ENCODE data around the gene LMOD2.

LMOD2 gene

DNA sequence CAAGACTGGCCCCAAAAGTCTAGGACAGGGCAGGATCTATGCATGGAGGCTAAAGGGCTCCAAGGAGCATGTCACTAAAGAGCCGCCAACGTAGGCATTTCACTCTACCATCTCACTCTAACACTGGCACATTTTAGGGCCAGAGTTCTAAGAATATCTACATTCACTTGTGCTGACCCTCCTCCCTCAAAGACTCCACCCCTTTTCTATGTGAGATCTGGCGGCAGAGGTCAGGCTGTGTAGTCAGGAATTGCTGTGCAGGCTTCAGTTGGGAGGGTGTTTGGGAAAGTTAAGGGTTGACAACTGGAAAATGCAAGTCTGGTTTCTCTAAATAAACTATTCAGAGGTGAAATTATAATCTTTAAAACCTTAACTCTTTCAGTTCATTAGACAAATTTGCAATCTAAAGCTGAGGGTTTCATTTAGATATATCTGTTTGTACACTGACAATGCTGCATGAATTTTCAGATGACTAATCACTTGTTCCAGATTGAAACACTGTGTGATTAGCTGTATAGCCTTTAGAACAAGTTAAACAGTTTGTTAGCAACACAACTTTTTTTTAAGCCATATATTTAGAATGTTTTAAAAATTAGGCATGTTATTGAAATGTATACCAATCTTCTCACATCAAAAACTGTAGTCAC lies 18.2 kb downstream of the LMOD2 start:
- peaks cover 31% of the 10 kb centered on the region for H3K4me1 ChIP-seq (ENCODE audit: insufficient read depth, poor library complexity, severe bottlenecking)
- H3K27ac ChIP-seq (ENCODE audit: poor library complexity, severe bottlenecking): peak overlapping the region; percentile 88
- H3K27me3 ChIP-seq (ENCODE audit: insufficient read depth, poor library complexity, severe bottlenecking): no peaks in the 10 kb centered on the region
- H3K36me3 ChIP-seq (ENCODE audit: low read depth): no peaks in the 10 kb centered on the region
- H3K9me3 ChIP-seq (ENCODE audit: severe bottlenecking): no peaks in the 10 kb centered on the region
- no peak overlapping the region for H3K4me3 ChIP-seq (ENCODE audit: severe bottlenecking)
- ATAC-seq (ENCODE audit: low read depth) (0 out of 3 replicates have a peak, but pooled peaks have one; percentile 27), DNase-seq (ENCODE audit: low spot score) (no peak)
- TF ChIP-seq, protein P1, sequence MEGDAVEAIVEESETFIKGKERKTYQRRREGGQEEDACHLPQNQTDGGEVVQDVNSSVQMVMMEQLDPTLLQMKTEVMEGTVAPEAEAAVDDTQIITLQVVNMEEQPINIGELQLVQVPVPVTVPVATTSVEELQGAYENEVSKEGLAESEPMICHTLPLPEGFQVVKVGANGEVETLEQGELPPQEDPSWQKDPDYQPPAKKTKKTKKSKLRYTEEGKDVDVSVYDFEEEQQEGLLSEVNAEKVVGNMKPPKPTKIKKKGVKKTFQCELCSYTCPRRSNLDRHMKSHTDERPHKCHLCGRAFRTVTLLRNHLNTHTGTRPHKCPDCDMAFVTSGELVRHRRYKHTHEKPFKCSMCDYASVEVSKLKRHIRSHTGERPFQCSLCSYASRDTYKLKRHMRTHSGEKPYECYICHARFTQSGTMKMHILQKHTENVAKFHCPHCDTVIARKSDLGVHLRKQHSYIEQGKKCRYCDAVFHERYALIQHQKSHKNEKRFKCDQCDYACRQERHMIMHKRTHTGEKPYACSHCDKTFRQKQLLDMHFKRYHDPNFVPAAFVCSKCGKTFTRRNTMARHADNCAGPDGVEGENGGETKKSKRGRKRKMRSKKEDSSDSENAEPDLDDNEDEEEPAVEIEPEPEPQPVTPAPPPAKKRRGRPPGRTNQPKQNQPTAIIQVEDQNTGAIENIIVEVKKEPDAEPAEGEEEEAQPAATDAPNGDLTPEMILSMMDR (IDR thresholded peaks at IDR 0.05; ENCODE audit: poor library complexity, severe bottlenecking): no peak

DNA sequence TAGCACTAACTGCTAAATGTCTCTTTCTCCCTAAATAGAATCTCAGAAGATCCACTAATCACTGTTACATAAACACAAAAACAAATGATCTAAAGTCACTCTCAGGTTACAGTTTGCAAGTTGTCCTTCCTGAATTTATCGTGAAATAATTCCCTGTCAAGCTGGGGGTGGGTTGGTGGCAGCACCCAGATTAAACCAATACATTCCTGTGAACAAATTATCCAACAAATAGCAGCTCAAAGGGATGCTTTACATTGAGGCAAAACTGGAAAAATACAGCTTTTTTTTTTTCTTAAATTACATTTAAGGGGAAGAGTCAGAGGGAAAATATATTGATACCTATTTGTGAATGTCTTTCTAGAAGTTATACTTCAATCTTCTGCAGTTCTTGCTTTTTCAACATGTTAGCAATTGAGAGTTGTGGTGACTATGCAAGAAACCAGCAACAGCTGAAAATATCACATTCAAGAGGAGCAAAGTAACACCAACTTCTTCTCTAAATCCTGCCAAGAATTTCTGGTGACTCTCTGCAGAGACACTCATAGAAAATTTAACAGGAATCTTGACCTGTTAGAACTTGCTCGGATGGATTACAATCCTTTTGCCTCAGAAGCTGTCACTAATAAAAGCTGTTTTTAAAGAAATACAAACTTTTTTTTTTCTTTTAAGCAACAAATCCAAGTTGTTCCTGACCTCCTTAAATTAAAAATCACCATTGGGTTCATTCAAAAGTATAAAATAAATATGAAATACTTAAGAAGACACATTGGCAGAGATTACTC lies 18.9 kb downstream of the LMOD2 start:
- TF ChIP-seq, protein P1 (IDR thresholded peaks at IDR 0.05; ENCODE audit: poor library complexity, severe bottlenecking): no peak
- H3K36me3 ChIP-seq (ENCODE audit: low read depth): peaks cover 3% of the 10 kb centered on the region
- peak; percentile 90 for ATAC-seq (ENCODE audit: low read depth)
- H3K4me3 ChIP-seq (ENCODE audit: severe bottlenecking): no peak overlapping the region
- DNase-seq (ENCODE audit: low spot score): no peak
- H3K4me1 ChIP-seq (ENCODE audit: insufficient read depth, poor library complexity, severe bottlenecking): peaks cover 31% of the 10 kb centered on the region
- no peaks in the 10 kb centered on the region for H3K9me3 ChIP-seq (ENCODE audit: severe bottlenecking)
- peak overlapping the region; percentile 88 for H3K27ac ChIP-seq (ENCODE audit: poor library complexity, severe bottlenecking)
- H3K27me3 ChIP-seq (ENCODE audit: insufficient read depth, poor library complexity, severe bottlenecking): no peaks in the 10 kb centered on the region

DNA sequence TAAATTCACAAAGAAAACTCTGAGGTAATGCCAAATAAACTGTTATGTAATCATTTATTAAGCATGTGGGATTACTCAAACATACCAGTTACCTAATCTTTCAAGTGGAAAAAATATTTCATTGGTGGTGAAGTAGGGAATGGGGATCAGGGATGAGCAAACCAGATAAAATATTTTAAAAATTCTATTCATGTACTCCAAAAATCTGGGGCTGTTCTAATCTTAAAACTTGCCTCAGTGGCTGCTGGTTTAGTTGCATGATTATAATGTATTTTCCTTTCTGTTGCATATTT lies 19.5 kb downstream of the LMOD2 start:
- H3K27me3 ChIP-seq (ENCODE audit: insufficient read depth, poor library complexity, severe bottlenecking): no peaks in the 10 kb centered on the region
- DNase-seq (ENCODE audit: low spot score) (no peak), ATAC-seq (ENCODE audit: low read depth) (peak; percentile 66)
- H3K36me3 ChIP-seq (ENCODE audit: low read depth): peaks cover 9% of the 10 kb centered on the region
- H3K4me3 ChIP-seq (ENCODE audit: severe bottlenecking): no peak overlapping the region
- H3K4me1 ChIP-seq (ENCODE audit: insufficient read depth, poor library complexity, severe bottlenecking): peaks cover 31% of the 10 kb centered on the region
- TF ChIP-seq, protein P1 (IDR thresholded peaks at IDR 0.05; ENCODE audit: poor library complexity, severe bottlenecking): no peak
- no peaks in the 10 kb centered on the region for H3K9me3 ChIP-seq (ENCODE audit: severe bottlenecking)
- peak overlapping the region; percentile 88 for H3K27ac ChIP-seq (ENCODE audit: poor library complexity, severe bottlenecking)

DNA sequence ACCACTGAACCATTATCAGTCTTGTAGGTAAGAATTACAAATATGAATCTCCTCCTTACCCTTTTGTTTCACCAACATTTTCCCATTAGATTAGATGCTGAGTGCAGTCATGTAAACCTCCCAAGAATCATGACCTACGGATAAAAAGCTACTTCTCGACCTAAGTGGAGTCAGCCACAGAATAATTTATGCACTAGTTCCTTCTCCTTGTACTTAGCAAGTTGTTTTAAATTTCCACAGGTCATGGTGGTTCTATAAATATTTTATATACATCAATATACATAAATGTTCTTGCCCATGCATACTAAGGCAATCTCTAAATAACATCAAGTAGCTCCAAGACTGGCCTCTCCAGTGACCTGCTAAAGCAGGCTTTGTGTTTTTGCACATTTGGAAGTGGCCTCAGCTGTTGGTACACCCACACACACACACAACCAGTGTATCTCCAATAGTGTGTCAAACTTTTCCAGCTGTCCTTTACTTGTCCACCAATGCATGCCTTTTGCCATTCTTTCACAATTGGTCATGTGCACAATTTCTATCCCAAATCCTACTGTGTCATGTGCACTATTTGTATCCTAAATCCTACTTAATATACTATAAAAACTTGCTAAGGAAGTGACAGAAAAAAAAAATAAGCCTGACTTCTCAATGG lies 21.5 kb downstream of the LMOD2 start:
- no peak for DNase-seq (ENCODE audit: low spot score)
- Histone ChIP-seq H3K9me3 (ENCODE audit: severe bottlenecking) (no peaks in the 10 kb centered on the region), H3K4me3 (ENCODE audit: severe bottlenecking) (no peak overlapping the region), H3K27ac (ENCODE audit: poor library complexity, severe bottlenecking) (no peak overlapping the region), H3K4me1 (ENCODE audit: insufficient read depth, poor library complexity, severe bottlenecking) (peaks cover 31% of the 10 kb centered on the region), H3K36me3 (ENCODE audit: low read depth) (peaks cover 24% of the 10 kb centered on the region), H3K27me3 (ENCODE audit: insufficient read depth, poor library complexity, severe bottlenecking) (no peaks in the 10 kb centered on the region)
- no peak for ATAC-seq (ENCODE audit: low read depth)
- TF ChIP-seq, protein P1 (IDR thresholded peaks at IDR 0.05; ENCODE audit: poor library complexity, severe bottlenecking): no peak

Data from RWPE2 (cell line).